ENCODE data around the gene YOD1. TPM values are rescaled to one million over a fixed set of nuclear protein-coding genes. Genes with fewer than 3 reads are reported as not detected.

The YOD1 gene
- total and polyA plus RNA-seq, 2 donors (not counting 3 experiments of a cell fraction or from before 2014, with no cell fraction given) = 1.2 to 5.9 TPM

GRCh38 chr1:207047505-207047904 lies 3.5 kb downstream of the YOD1 start:
- Histone ChIP-seq H3K9ac (replicated peaks; ENCODE audit: extremely low read depth, insufficient read depth, low read length) (no peak overlapping the region), H3K27ac (ENCODE audit: insufficient read depth, low read depth, low read length) (no peak overlapping the region), H3K27me3 (ENCODE audit: control insufficient read depth in 2 of 2, insufficient read depth in 2 of 2, low read length in 2 of 2) (no peaks in the 10 kb centered on the region), H4K20me1 (replicated peaks; ENCODE audit: control insufficient read depth, extremely low read depth, insufficient read depth, low read length) (peaks cover 7% of the 10 kb centered on the region), H3K4me2 (ENCODE audit: insufficient read depth, low read length) (no peak overlapping the region), H3K4me1 (ENCODE audit: control insufficient read depth, extremely low read depth, insufficient read depth, low read length) (peaks cover 12% of the 10 kb centered on the region), H3K9me3 (replicated peaks; ENCODE audit: control insufficient read depth, insufficient read depth, low read length) (no peaks in the 10 kb centered on the region), H3K36me3 (ENCODE audit: control insufficient read depth in 2 of 2, extremely low read depth in 1 of 2, insufficient read depth in 2 of 2, low read length in 2 of 2) (peaks cover 6 to 12% of the 10 kb centered on the region in 2 experiments), H3K79me2 (ENCODE audit: control insufficient read depth, insufficient read depth, low read length) (peaks cover 46% of the 10 kb centered on the region), H2AFZ (ENCODE audit: low read depth, low read length) (no peak overlapping the region), H3K4me3 (replicated peaks in 1 of 3; ENCODE audit: insufficient read depth in 1 of 3, low read depth in 1 of 3, low read length in 3 of 3) (no peak overlapping the region), H3K9me1 (replicated peaks; ENCODE audit: control insufficient read depth, extremely low read depth, insufficient read depth, low read length) (no peaks in the 10 kb centered on the region)
- dilution Hi-C loops (cut with MboI; ENCODE audit: extremely low pct_ligation_motif_present, low sequenced_read_pairs) = no loop called here
- intact Hi-C loops (cut with micrococcal nuclease) = no loop called here
- BruUV-seq (replicated peaks) = no TSS peak
- POLR2A ChIA-PET = no interaction called here
- no peak for TF ChIP-seq MYC (IDR thresholded peaks at IDR 0.05; ENCODE audit: low read depth, low read length)
- TF ChIP-seq POLR2AphosphoS5 (IDR thresholded peaks at IDR 0.05; ENCODE audit: insufficient read depth, low read depth, low read length) = no peak
- no peak for TF ChIP-seq EZH2 (IDR thresholded peaks at IDR 0.05; ENCODE audit: borderline replicate concordance, low read depth, low read length, severe bottlenecking)
- no peak for TF ChIP-seq GATA2 (IDR thresholded peaks at IDR 0.05; ENCODE audit: insufficient read depth, insufficient read length, low read depth, low read length)
- no peak for TF ChIP-seq CTCF (IDR thresholded peaks at IDR 0.05; ENCODE audit: extremely low read depth in 1 of 2, insufficient read depth in 1 of 2, low read depth in 1 of 2, low read length in 2 of 2)
- TF ChIP-seq POLR2A (IDR thresholded peaks at IDR 0.05; ENCODE audit: low read depth, low read length) = no peak
- no peak for TF ChIP-seq FOS (IDR thresholded peaks at IDR 0.05; ENCODE audit: borderline replicate concordance, insufficient read depth, low read length)
- TF ChIP-seq JUN (IDR thresholded peaks at IDR 0.05; ENCODE audit: borderline replicate concordance, insufficient read depth, insufficient read length, low read depth) = no peak
- TF ChIP-seq MAX (IDR thresholded peaks at IDR 0.05; ENCODE audit: insufficient read depth, insufficient read length) = no peak
- CTCF ChIA-PET = interaction anchor here (1.0 to 1.3 kb wide), 2 partner anchors 37 to 357 kb away, joined by 4 to 5 read pairs; no protein-coding TSS in a partner anchor
- DNase-seq (ENCODE audit: low read depth, low spot score) (no peak), FAIRE-seq (no peak)
